Suprapubic skin (tissue), 3 donors: ENCODE data around the gene SLC49A3.

Experiments
- CTCF ChIP-seq, 2 donors: fragments of 200-600 bp in 1 of 2; fragments of 450-650 bp in 1 of 2; sonication (generic) in 1 of 2; IDR thresholded peaks; one replicate each; pipeline ENCODE4 v1.5.1; 2016 to 2019; ENCODE audit warnings: antibody characterized with exemption in 2 of 2, mild to moderate bottlenecking in 1 of 2, moderate library complexity in 1 of 2
- POLR2A ChIP-seq, 2 donors: fragments of 450-650 bp; IDR thresholded peaks; one replicate each; pipeline ENCODE4 v1.6.1; 2017; ENCODE audit warnings: antibody characterized with exemption in 2 of 2, mild to moderate bottlenecking in 2 of 2, moderate library complexity in 2 of 2

- no peak for TF ChIP-seq CTCF (IDR thresholded peaks at IDR 0.05)
- no peak for TF ChIP-seq POLR2A (IDR thresholded peaks at IDR 0.05)
Observed at GRCh38 chr4:684623-685327, 4.2 kb downstream of the SLC49A3 start.
